KMS-11 (cell line): Measurements from ENCODE around the gene TSSK2.

Experiments used
- H2AFZ ChIP-seq: fragments of 200-600 bp; sonication (generic); 2 replicates; pipeline ENCODE4 v1.6.1; 2016; ENCODE audit warnings: antibody characterized with exemption, mixed run types, low read depth
- H3K27ac ChIP-seq: fragments of 200-600 bp; sonication (generic); 2 replicates; pipeline ENCODE4 v1.6.1; 2016; ENCODE audit warnings: mild to moderate bottlenecking, mixed run types
- H3K27me3 ChIP-seq: fragments of 200-600 bp; sonication (generic); 2 replicates; pipeline ENCODE4 v1.6.1; 2017; ENCODE audit warnings: mild to moderate bottlenecking, low read depth, mixed run types, moderate library complexity; ENCODE audit not compliant: insufficient read depth
- H3K36me3 ChIP-seq: fragments of 200-600 bp; sonication (generic); 2 replicates; pipeline ENCODE4 v1.6.1; 2017; ENCODE audit warnings: mild to moderate bottlenecking, mixed run types; ENCODE audit not compliant: insufficient read depth
- H3K4me1 ChIP-seq: fragments of 200-600 bp; sonication (generic); 2 replicates; pipeline ENCODE4 v1.6.1; 2016; ENCODE audit warnings: mild to moderate bottlenecking, low read depth, mixed run types; ENCODE audit not compliant: poor library complexity, severe bottlenecking
- H3K4me2 ChIP-seq: fragments of 200-600 bp; sonication (generic); 2 replicates; pipeline ENCODE4 v1.7.0; 2016; ENCODE audit warnings: mild to moderate bottlenecking, mixed run types
- H3K4me3 ChIP-seq: fragments of 200-600 bp; sonication (generic); IDR thresholded peaks from 2 replicates; pipeline ENCODE4 v1.6.1; 2017; ENCODE audit warnings: low read depth, low read length, mixed read lengths; ENCODE audit not compliant: insufficient read depth
- H3K79me2 ChIP-seq: fragments of 200-600 bp; sonication (generic); 2 replicates; pipeline ENCODE4 v1.6.1; 2016; ENCODE audit warnings: low read depth, mixed run types; ENCODE audit not compliant: insufficient read depth
- H3K9ac ChIP-seq: fragments of 200-600 bp; sonication (generic); 2 replicates; pipeline ENCODE4 v1.6.1; 2016; ENCODE audit warnings: mild to moderate bottlenecking, mixed run types
- H4K20me1 ChIP-seq: fragments of 200-600 bp; sonication (generic); 2 replicates; pipeline ENCODE4 v1.6.1; 2016; ENCODE audit warnings: mild to moderate bottlenecking, mixed run types; ENCODE audit not compliant: insufficient read depth
- TF ChIP-seq, protein P1 (sequence below): fragments of 200-600 bp; sonication (generic); conservative IDR thresholded peaks from 2 replicates; pipeline ENCODE4 v1.6.1; 2017; ENCODE audit warnings: low read depth, mild to moderate bottlenecking, antibody characterized with exemption, low read length, moderate library complexity, mixed read lengths

Gene TSSK2

GRCh38 chr22:19169002-19169946 is 38.2 kb downstream of the TSSK2 start:
- peaks cover 16% of the 10 kb centered on the region for H3K4me1 ChIP-seq
- no peak overlapping the region for H3K4me3 ChIP-seq
- peaks cover 18% of the 10 kb centered on the region; the same call in 1 of the 2 replicates for H3K27me3 ChIP-seq
- H2AFZ ChIP-seq = no peak overlapping the region
- H3K79me2 ChIP-seq = peaks cover 25% of the 10 kb centered on the region
- H3K4me2 ChIP-seq = no peak overlapping the region
- H3K9ac ChIP-seq = no peak overlapping the region
- TF ChIP-seq, protein P1, sequence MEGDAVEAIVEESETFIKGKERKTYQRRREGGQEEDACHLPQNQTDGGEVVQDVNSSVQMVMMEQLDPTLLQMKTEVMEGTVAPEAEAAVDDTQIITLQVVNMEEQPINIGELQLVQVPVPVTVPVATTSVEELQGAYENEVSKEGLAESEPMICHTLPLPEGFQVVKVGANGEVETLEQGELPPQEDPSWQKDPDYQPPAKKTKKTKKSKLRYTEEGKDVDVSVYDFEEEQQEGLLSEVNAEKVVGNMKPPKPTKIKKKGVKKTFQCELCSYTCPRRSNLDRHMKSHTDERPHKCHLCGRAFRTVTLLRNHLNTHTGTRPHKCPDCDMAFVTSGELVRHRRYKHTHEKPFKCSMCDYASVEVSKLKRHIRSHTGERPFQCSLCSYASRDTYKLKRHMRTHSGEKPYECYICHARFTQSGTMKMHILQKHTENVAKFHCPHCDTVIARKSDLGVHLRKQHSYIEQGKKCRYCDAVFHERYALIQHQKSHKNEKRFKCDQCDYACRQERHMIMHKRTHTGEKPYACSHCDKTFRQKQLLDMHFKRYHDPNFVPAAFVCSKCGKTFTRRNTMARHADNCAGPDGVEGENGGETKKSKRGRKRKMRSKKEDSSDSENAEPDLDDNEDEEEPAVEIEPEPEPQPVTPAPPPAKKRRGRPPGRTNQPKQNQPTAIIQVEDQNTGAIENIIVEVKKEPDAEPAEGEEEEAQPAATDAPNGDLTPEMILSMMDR = no peak
- no peak overlapping the region for H3K27ac ChIP-seq
- H3K36me3 ChIP-seq = no peaks in the 10 kb centered on the region
- no peaks in the 10 kb centered on the region for H4K20me1 ChIP-seq

DNA sequence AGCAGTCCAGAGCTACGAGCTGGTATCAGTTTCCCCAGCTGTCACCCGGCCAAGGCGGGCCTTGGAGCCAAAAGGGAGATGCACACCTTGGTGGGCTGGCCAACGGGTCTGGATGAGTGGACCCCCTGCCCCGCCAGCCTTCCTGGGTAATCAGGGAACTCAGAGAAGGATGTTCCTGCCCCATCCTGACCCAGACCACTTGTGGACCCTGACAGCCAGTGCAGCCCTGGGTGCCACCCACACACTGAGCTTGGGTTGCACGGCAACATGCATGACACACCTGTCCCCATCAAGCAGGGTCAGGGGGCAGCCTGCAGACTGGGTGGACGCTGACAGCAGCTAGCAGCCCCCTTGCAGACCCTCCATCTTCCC is 38.8 kb downstream of the TSSK2 start:
- Histone ChIP-seq H3K4me1 (peaks cover 16% of the 10 kb centered on the region), H3K27ac (no peak overlapping the region), H3K79me2 (peaks cover 25% of the 10 kb centered on the region), H3K36me3 (no peaks in the 10 kb centered on the region), H3K27me3 (peaks cover 18% of the 10 kb centered on the region; the same call in 1 of the 2 replicates), H2AFZ (no peak overlapping the region), H4K20me1 (no peaks in the 10 kb centered on the region), H3K9ac (no peak overlapping the region), H3K4me3 (no peak overlapping the region), H3K4me2 (peak overlapping the region; percentile 97; the same call in 1 of the 2 replicates)
- TF ChIP-seq, protein P1 = no peak

GRCh38 chr22:19172213-19173046 is 41.3 kb downstream of the TSSK2 start:
- peaks cover 25% of the 10 kb centered on the region for H3K79me2 ChIP-seq
- H3K36me3 ChIP-seq = no peaks in the 10 kb centered on the region
- H3K4me1 ChIP-seq = peaks cover 23% of the 10 kb centered on the region
- H3K27me3 ChIP-seq = peaks cover 4% of the 10 kb centered on the region; the same call in 1 of the 2 replicates
- peak overlapping the region; percentile 78 for H3K27ac ChIP-seq
- peak overlapping the region; percentile 72 for H3K4me2 ChIP-seq
- peak overlapping the region; percentile 98 for H3K9ac ChIP-seq
- no peaks in the 10 kb centered on the region for H4K20me1 ChIP-seq
- TF ChIP-seq, protein P1 = no peak
- peak overlapping the region; percentile 96 for H2AFZ ChIP-seq
- no peak overlapping the region for H3K4me3 ChIP-seq
